Neural progenitor cell (in vitro differentiated cells): ENCODE data around the gene MYO6. TPM values are rescaled to one million over a fixed set of nuclear protein-coding genes. Genes with fewer than 3 reads are reported as not detected.

Experiments used
- DNase-seq: peaks from one replicate; pipeline ENCODE4 v3.0.0-alpha.2; 2016; ENCODE audit warnings: low spot score
- H2AFZ ChIP-seq: fragments of 200-600 bp; sonication (generic); replicated peaks from 2 replicates; pipeline ENCODE4 v1.6.1; 2016; ENCODE audit warnings: antibody characterized with exemption
- H3F3A ChIP-seq: fragments of 200-600 bp; sonication (generic); 2 replicates; pipeline ENCODE4 v1.6.1; 2016; ENCODE audit warnings: antibody characterized with exemption, low read depth
- H3K27ac ChIP-seq: fragments of 200-600 bp; sonication (generic); 2 replicates; pipeline ENCODE4 v1.5.1; 2016; ENCODE audit warnings: mild to moderate bottlenecking
- H3K27me3 ChIP-seq: fragments of 200-600 bp; sonication (generic); 2 replicates; pipeline ENCODE4 v1.6.1; 2016; ENCODE audit warnings: mild to moderate bottlenecking, moderate library complexity
- H3K36me3 ChIP-seq: fragments of 200-600 bp; sonication (generic); 2 replicates; pipeline ENCODE4 v1.5.1; 2016
- H3K4me1 ChIP-seq: fragments of 200-600 bp; sonication (generic); 2 replicates; pipeline ENCODE4 v1.6.1; 2016; ENCODE audit warnings: mixed run types
- H3K4me2 ChIP-seq: fragments of 200-600 bp; sonication (generic); 2 replicates; pipeline ENCODE4 v1.6.1; 2016
- H3K4me3 ChIP-seq: fragments of 200-600 bp; sonication (generic); 2 replicates; pipeline ENCODE4 v1.5.1; 2016
- H3K79me2 ChIP-seq: fragments of 200-600 bp; sonication (generic); 2 replicates; pipeline ENCODE4 v1.6.1; 2016; ENCODE audit warnings: low read depth
- H3K9ac ChIP-seq: fragments of 200-600 bp; sonication (generic); 2 replicates; pipeline ENCODE4 v1.6.1; 2016
- H3K9me3 ChIP-seq: fragments of 200-600 bp; sonication (generic); 2 replicates; pipeline ENCODE4 v1.5.1; 2016; ENCODE audit warnings: low read depth
- H4K20me1 ChIP-seq: fragments of 200-600 bp; sonication (generic); 2 replicates; pipeline ENCODE4 v1.6.1; 2016; ENCODE audit warnings: low read depth
- H3K27ac Mint-ChIP-seq: 3 replicates; pipeline ENCODE4 v1.8.0; 2021; ENCODE audit warnings: mixed read lengths
- H3K27me3 Mint-ChIP-seq: 2 replicates; pipeline ENCODE4 v1.8.0; 2022; ENCODE audit warnings: low read depth, mild to moderate bottlenecking, inconsistent platforms, moderate library complexity, mixed read lengths; ENCODE audit not compliant: insufficient read depth
- H3K36me3 Mint-ChIP-seq: 3 replicates; pipeline ENCODE4 v1.8.0; 2021; ENCODE audit warnings: mixed read lengths
- H3K4me1 Mint-ChIP-seq: 3 replicates; pipeline ENCODE4 v1.8.0; 2021; ENCODE audit warnings: mixed read lengths
- H3K4me3 Mint-ChIP-seq: 3 replicates; pipeline ENCODE4 v1.8.0; 2021; ENCODE audit warnings: mild to moderate bottlenecking, moderate library complexity, mixed read lengths
- H3K9me3 Mint-ChIP-seq: 3 replicates; pipeline ENCODE4 v1.8.0; 2020; ENCODE audit warnings: mixed read lengths
- EZH2 ChIP-seq: fragments of 200-600 bp; sonication (generic); IDR thresholded peaks from 2 replicates; pipeline ENCODE4 v1.6.1; 2017; ENCODE audit warnings: antibody characterized with exemption, mild to moderate bottlenecking, moderate library complexity
- EZH2phosphoT487 ChIP-seq: fragments of 200-600 bp; sonication (generic); IDR thresholded peaks from 2 replicates; pipeline ENCODE4 v1.6.1; 2017; ENCODE audit warnings: antibody characterized with exemption
- total RNA-seq: library from RNA; depleted of rRNA; stranded (reverse); fragments of >200 nt; gene quantifications from 2 replicates; pipeline ENCODE4 v1.2.3, GENCODE V29; 2015; ENCODE audit warnings: low replicate concordance
- TF ChIP-seq, protein P1 (sequence below): fragments of 200-600 bp; sonication (generic); IDR thresholded peaks from 2 replicates; pipeline ENCODE4 v1.5.1; 2017; ENCODE audit warnings: antibody characterized with exemption, mild to moderate bottlenecking

Gene MYO6
- total RNA-seq, 1 donor from 2014 or later: 23.0 TPM

DNA sequence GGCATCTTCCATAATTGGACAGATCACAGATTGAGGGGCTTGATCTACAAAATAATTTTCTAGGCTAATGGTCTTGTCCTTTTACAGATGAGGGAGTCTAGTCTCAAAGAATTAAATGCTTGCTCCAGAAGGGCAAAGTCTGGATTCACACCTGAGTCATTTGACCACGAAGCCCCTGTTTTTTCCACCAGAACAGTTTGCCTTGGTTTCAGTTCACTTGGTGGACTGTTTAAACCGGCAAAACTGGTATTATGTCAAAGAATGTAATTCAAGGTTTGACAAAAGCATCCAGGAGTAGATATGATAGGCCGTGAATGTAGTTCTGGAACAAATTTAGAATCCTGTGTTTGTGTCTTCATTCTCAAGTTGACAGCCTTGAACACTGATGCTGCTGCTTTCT is 3.3 kb downstream of the MYO6 start:
- Histone ChIP-seq H2AFZ (no peak overlapping the region), H3K4me2 (no peak overlapping the region), H3K36me3 (no peaks in the 10 kb centered on the region), H3K9me3 (no peaks in the 10 kb centered on the region), H3K27ac (no peak overlapping the region), H3K4me1 (peaks cover 6% of the 10 kb centered on the region), H3K27me3 (peaks cover 17% of the 10 kb centered on the region), H3F3A (peaks cover 12% of the 10 kb centered on the region), H3K4me3 (no peak overlapping the region), H3K9ac (no peak overlapping the region), H4K20me1 (peaks cover 9% of the 10 kb centered on the region), H3K79me2 (peaks cover 36% of the 10 kb centered on the region)
- H3K4me1 Mint-ChIP-seq: peaks cover 6% of the 10 kb centered on the region
- TF ChIP-seq EZH2phosphoT487 (no peak), EZH2 (no peak)
- TF ChIP-seq, protein P1, sequence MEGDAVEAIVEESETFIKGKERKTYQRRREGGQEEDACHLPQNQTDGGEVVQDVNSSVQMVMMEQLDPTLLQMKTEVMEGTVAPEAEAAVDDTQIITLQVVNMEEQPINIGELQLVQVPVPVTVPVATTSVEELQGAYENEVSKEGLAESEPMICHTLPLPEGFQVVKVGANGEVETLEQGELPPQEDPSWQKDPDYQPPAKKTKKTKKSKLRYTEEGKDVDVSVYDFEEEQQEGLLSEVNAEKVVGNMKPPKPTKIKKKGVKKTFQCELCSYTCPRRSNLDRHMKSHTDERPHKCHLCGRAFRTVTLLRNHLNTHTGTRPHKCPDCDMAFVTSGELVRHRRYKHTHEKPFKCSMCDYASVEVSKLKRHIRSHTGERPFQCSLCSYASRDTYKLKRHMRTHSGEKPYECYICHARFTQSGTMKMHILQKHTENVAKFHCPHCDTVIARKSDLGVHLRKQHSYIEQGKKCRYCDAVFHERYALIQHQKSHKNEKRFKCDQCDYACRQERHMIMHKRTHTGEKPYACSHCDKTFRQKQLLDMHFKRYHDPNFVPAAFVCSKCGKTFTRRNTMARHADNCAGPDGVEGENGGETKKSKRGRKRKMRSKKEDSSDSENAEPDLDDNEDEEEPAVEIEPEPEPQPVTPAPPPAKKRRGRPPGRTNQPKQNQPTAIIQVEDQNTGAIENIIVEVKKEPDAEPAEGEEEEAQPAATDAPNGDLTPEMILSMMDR: no peak
- H3K9me3 Mint-ChIP-seq: no peaks in the 10 kb centered on the region
- no peak overlapping the region for H3K27ac Mint-ChIP-seq
- peaks cover 2% of the 10 kb centered on the region for H3K27me3 Mint-ChIP-seq
- no peak for DNase-seq
- no peaks in the 10 kb centered on the region for H3K36me3 Mint-ChIP-seq
- H3K4me3 Mint-ChIP-seq: no peak overlapping the region

DNA sequence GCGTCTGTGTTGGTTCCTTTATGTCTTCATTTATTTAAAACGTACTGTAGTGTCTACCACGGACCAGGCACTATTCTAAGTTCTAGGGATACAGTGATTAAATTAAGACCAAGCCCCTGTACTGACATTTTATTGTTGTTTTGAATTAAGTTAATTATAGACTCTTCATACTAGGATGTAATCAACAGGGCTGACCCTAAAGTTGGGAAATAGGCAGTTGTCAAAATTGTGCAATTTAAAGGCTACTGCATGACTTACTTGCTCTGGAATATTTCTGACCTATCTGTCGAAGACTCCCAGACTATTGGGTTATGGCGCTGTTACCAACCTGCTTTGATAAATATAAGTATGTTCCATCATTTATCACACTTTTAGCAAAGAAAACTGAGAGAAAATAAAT is 6.7 kb downstream of the MYO6 start:
- no peaks in the 10 kb centered on the region for H3K4me1 Mint-ChIP-seq

DNA sequence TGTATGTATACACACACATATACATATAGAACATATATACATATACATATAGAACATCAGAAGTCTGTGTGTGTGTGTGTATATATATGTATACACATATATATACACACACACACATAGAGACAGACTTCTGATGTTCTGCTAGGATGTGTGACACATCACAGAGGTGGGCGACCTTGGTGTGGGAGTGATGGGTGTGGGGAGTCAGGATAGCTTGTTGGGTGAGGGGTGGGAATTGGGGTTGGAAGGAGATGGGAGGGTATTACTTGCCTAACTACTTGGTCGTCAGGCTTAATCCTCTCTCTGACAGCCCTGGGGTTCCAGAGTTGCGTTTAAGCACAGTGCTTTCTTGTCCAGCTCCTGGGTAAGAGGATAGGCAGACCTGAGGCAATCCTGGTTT is 8.3 kb downstream of the MYO6 start:
- H3K79me2 ChIP-seq: peaks cover 43% of the 10 kb centered on the region
- no peak overlapping the region for H3K27ac Mint-ChIP-seq

More for the DNA sequence above, 6.7 kb downstream of the MYO6 start:
- no peak overlapping the region for H3K27ac ChIP-seq
- H4K20me1 ChIP-seq: peaks cover 13% of the 10 kb centered on the region
- no peaks in the 10 kb centered on the region for H3K27me3 Mint-ChIP-seq
- H3K4me2 ChIP-seq: no peak overlapping the region
- H3K36me3 ChIP-seq: no peaks in the 10 kb centered on the region
- H3K27me3 ChIP-seq: no peaks in the 10 kb centered on the region
- H3K79me2 ChIP-seq: peaks cover 43% of the 10 kb centered on the region
- H3K4me3 Mint-ChIP-seq: no peak overlapping the region
- H3F3A ChIP-seq: peaks cover 10% of the 10 kb centered on the region
- H3K36me3 Mint-ChIP-seq: no peaks in the 10 kb centered on the region
- DNase-seq: no peak
- H3K27ac Mint-ChIP-seq: no peak overlapping the region
- no peak overlapping the region for H2AFZ ChIP-seq
- no peaks in the 10 kb centered on the region for H3K9me3 Mint-ChIP-seq
- no peak overlapping the region for H3K4me3 ChIP-seq
- H3K9ac ChIP-seq: no peak overlapping the region
- H3K4me1 ChIP-seq: peaks cover 6% of the 10 kb centered on the region
- no peak for TF ChIP-seq EZH2
- TF ChIP-seq, protein P1: no peak
- no peaks in the 10 kb centered on the region for H3K9me3 ChIP-seq

More for the DNA sequence above, 8.3 kb downstream of the MYO6 start:
- no peak for TF ChIP-seq EZH2phosphoT487
- no peak for TF ChIP-seq EZH2
- TF ChIP-seq, protein P1: no peak
- Histone ChIP-seq H3K4me3 (no peak overlapping the region), H3K36me3 (no peaks in the 10 kb centered on the region), H3K9ac (no peak overlapping the region), H3K27ac (no peak overlapping the region), H3K4me2 (no peak overlapping the region), H3K27me3 (no peaks in the 10 kb centered on the region), H4K20me1 (peaks cover 8% of the 10 kb centered on the region), H3K4me1 (peaks cover 6% of the 10 kb centered on the region), H3F3A (peaks cover 10% of the 10 kb centered on the region), H3K9me3 (no peaks in the 10 kb centered on the region), H2AFZ (no peak overlapping the region)
- no peaks in the 10 kb centered on the region for H3K27me3 Mint-ChIP-seq
- H3K4me3 Mint-ChIP-seq: no peak overlapping the region
- H3K36me3 Mint-ChIP-seq: no peaks in the 10 kb centered on the region
- DNase-seq: no peak
- no peaks in the 10 kb centered on the region for H3K9me3 Mint-ChIP-seq
- H3K4me1 Mint-ChIP-seq: no peaks in the 10 kb centered on the region
